ENCODE data around the gene COX6A2.

Gene COX6A2

GRCh38 chr16:31467151-31467773 lies 39.1 kb upstream of the COX6A2 start:
- Histone ChIP-seq H3K4me1 (peaks cover 7% of the 10 kb centered on the region), H3K9ac (no peak overlapping the region), H3K4me2 (ENCODE audit: low read length) (no peak overlapping the region), H3K36me3 (ENCODE audit: control insufficient read depth, insufficient read depth, low read length) (no peaks in the 10 kb centered on the region), H3K9me3 (ENCODE audit: control insufficient read depth, low read length) (no peaks in the 10 kb centered on the region), H2AFZ (no peak overlapping the region), H3K27me3 (ENCODE audit: control insufficient read depth, insufficient read depth, low read length) (no peaks in the 10 kb centered on the region), H3K27ac (peak overlapping the region; percentile 36), H3K4me3 (ENCODE audit: low read depth, low read length) (no peak overlapping the region), H3K79me2 (no peaks in the 10 kb centered on the region)
- TF ChIP-seq CTCF (IDR thresholded peaks at IDR 0.05) = no peak

- no peaks in the 10 kb centered on the region for H3K36me3 ChIP-seq (ENCODE audit: control insufficient read depth, insufficient read depth, low read length)
Measured at GRCh38 chr16:31466381-31466841, 38.3 kb upstream of the COX6A2 start.

GRCh38 chr16:31465788-31466370 lies 37.7 kb upstream of the COX6A2 start:
- Histone ChIP-seq H2AFZ (no peak overlapping the region), H3K27me3 (ENCODE audit: control insufficient read depth, insufficient read depth, low read length) (no peaks in the 10 kb centered on the region), H3K4me2 (ENCODE audit: low read length) (no peak overlapping the region), H3K9ac (no peak overlapping the region), H3K4me1 (no peaks in the 10 kb centered on the region), H3K36me3 (ENCODE audit: control insufficient read depth, insufficient read depth, low read length) (no peaks in the 10 kb centered on the region), H3K9me3 (ENCODE audit: control insufficient read depth, low read length) (no peaks in the 10 kb centered on the region), H3K79me2 (no peaks in the 10 kb centered on the region), H3K4me3 (ENCODE audit: low read depth, low read length) (no peak overlapping the region), H3K27ac (no peak overlapping the region)
- TF ChIP-seq CTCF (IDR thresholded peaks at IDR 0.05) = no peak

More at GRCh38 chr16:31466381-31466841, 38.3 kb upstream of the COX6A2 start:
- no peaks in the 10 kb centered on the region for H3K9me3 ChIP-seq (ENCODE audit: control insufficient read depth, low read length)
- H2AFZ ChIP-seq = no peak overlapping the region
- H3K9ac ChIP-seq = no peak overlapping the region
- H3K79me2 ChIP-seq = no peaks in the 10 kb centered on the region
- no peak overlapping the region for H3K4me3 ChIP-seq (ENCODE audit: low read depth, low read length)
- no peak overlapping the region for H3K4me2 ChIP-seq (ENCODE audit: low read length)
- H3K27me3 ChIP-seq (ENCODE audit: control insufficient read depth, insufficient read depth, low read length) = no peaks in the 10 kb centered on the region
- H3K4me1 ChIP-seq = peaks cover 3% of the 10 kb centered on the region
- TF ChIP-seq CTCF (IDR thresholded peaks at IDR 0.05) = no peak
- peak overlapping the region; percentile 36 for H3K27ac ChIP-seq

- no peak for TF ChIP-seq CTCF (IDR thresholded peaks at IDR 0.05)
- Histone ChIP-seq H2AFZ (no peak overlapping the region), H3K36me3 (ENCODE audit: control insufficient read depth, insufficient read depth, low read length) (no peaks in the 10 kb centered on the region), H3K4me1 (peaks cover 4% of the 10 kb centered on the region), H3K9me3 (ENCODE audit: control insufficient read depth, low read length) (no peaks in the 10 kb centered on the region), H3K27ac (no peak overlapping the region), H3K9ac (no peak overlapping the region), H3K27me3 (ENCODE audit: control insufficient read depth, insufficient read depth, low read length) (no peaks in the 10 kb centered on the region), H3K79me2 (no peaks in the 10 kb centered on the region), H3K4me2 (ENCODE audit: low read length) (no peak overlapping the region), H3K4me3 (ENCODE audit: low read depth, low read length) (no peak overlapping the region)
Measured at GRCh38 chr16:31464781-31465260, 36.7 kb upstream of the COX6A2 start.

All from parathyroid adenoma (tissue), 2 donors.